Hippocampal formation (tissue), 2 donors: ENCODE data around the gene PKP4.

Experiments used
- DNase-seq, 2 donors: peaks; one replicate each; lab custom pipeline; 2025; lab: John Stamatoyannopoulos, UW

Gene PKP4

GRCh38 chr2:158716121-158716791 lies 259.5 kb downstream of the PKP4 start:
- no peak for DNase-seq

GRCh38 chr2:158716921-158717320 lies 260.2 kb downstream of the PKP4 start:
- no peak for DNase-seq

GRCh38 chr2:158717366-158718195 lies 260.8 kb downstream of the PKP4 start:
- DNase-seq: no peak

GRCh38 chr2:158718196-158718585 lies 261.4 kb downstream of the PKP4 start:
- no peak for DNase-seq

GRCh38 chr2:158718851-158719250 lies 262.1 kb downstream of the PKP4 start:
- no peak for DNase-seq

DNA sequence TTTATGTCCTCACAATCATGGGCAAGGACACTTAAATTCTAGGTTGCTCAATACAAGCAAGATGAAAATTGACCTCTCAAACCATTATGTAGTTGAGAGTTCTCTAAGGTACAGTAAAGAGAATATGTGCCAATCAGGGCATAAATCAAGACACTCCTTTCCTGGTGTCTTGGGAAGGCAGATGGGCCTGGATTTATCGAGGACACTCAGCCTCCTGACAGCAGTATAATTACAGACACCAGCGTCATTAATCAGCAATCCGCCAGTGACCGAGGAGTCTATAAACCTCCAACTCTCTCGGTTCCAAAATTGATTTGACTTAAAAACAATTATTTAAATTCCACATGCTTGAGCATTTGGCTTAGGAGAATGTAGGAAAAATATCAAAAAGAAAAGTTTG lies 262.7 kb downstream of the PKP4 start:
- DNase-seq: no peak

DNA sequence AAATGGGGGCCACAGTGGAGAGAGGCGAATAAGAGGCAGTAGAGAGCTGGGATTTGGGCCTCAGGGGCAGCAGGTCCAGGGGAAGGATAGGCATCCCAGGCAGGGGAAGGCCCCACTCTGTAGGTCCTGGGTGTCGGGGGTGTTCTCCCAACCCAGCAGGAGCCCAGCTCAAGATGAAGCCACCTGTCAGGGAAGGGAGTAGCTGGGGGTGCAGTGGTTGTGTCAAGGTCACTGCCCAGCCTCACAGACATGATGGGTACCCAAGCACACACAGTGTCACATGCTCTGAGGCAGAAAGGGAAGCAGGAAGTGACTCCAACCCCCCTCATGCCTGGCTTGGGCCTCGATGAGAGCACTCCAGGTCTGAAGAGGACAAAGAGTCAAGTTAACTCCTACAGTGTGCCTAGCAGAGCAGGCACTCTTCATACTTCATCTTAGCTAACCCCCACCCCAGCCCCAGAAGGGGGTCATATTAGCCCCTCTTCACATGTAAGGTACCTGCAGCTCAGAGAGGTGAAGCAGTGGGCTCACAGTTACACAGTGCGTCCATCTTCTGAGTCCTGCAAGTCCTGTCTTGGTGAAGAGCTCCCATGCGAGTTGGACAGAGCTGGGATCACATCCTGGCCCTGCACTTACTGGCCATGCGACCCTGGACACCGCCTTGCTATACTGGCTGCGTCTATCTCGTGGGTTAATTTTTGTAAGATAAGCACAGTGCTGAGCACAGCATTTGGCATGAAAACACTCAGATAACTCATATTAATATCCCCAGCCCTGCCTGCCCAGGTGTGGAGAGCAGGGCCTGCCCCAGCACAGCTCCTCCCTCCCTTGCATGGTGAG lies 265.7 kb downstream of the PKP4 start:
- DNase-seq: no peak

- peak; percentile 96 to 99 for DNase-seq
These were observed 266.6 kb downstream of the PKP4 start for GRCh38 chr2:158723181-158723838.

- DNase-seq: peak; percentile 37 to 40
These were observed 267.4 kb downstream of the PKP4 start for GRCh38 chr2:158723921-158724802.

- DNase-seq: no peak
These were observed 268.1 kb downstream of the PKP4 start for GRCh38 chr2:158724803-158725381.

GRCh38 chr2:158725441-158725891 lies 268.7 kb downstream of the PKP4 start:
- peak in 1 of 2 donors; percentile 33 for DNase-seq

GRCh38 chr2:158726911-158727592 lies 270.3 kb downstream of the PKP4 start:
- peak; percentile 91 to 96 for DNase-seq

- no peak for DNase-seq
These were observed 271.7 kb downstream of the PKP4 start for GRCh38 chr2:158728422-158728821.

DNA sequence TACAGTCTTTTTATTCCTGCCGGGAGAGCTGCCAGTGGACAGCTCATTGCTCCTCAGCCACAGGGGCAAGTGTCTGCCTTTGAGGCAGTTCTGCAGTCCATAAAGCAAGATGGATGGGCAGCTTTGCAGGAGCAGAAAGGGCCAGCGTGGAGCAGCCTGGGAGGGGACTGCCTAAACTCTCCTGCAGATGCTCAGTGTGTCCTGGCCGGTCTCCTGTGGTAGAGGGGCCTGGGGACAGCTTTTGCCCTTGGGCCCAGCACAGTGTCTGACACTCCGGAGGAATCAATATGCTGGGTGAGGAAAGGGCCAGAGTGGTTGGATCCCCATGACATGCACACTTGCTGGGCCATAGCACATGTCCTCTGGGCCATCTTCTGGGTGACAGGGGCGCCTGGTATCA lies 272.7 kb downstream of the PKP4 start:
- DNase-seq: no peak

DNA sequence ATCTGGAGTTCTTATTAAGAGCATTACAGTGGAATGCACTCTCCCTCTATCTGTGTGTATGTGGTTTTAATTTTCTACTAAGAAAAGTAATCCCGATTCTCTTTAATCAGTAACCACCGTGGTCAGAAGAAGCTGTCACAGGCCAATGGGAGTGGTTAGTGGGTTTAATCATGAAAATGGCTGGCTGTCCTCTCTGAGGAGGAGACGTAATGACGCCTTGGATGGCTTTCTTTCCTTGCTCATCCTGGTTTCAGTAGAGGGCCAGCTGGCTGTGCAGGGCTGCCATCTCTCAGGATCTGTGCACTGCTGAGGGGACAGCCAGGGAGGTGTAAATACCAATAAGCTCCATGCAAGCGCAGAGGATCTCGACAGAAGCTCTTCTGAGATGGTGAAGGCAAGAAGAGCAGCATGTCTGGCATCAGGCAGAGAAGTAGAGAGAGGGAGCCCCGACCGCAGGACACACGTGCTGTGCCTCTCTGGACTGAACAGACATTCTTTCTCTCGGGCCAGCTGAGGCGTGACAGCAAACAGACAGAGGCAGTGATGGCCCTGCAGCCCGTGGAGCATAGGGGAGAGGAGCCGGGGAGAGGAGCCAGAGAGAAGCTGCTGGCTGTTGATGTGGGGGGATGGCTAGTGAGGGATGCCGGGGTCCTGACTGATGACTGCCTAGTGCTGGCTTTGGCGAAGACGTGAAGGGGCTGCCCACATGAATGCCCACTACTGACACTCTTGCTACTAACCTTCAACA lies 273.3 kb downstream of the PKP4 start:
- peak; percentile 60 to 66 for DNase-seq

- no peak for DNase-seq
These were observed 273.9 kb downstream of the PKP4 start for GRCh38 chr2:158730621-158731140.

DNA sequence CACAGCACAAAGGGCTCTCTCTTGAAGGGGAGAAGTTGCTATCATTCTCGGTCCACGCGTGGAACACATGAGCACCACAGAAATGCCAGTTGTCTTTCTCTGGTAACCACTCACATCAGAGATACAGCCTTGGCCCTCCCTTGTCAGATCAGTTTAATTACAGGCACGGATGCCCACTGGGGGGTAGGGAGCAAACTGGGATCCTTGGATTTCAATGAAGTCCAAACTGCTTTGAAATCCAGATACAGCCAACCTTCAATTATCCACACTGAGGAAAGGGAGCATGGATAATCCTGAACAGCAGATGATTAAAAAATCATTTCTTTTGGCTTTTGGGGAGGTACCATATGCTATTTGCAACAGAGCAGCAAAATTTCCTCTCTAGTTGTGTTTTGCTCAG lies 274.6 kb downstream of the PKP4 start:
- no peak for DNase-seq
